GM19025 (cell line): ENCODE measurements around the gene TMEM151B.
"Not testable (repeated sequence)": the region's sequence is repeated elsewhere in the genome, so short reads cannot be mapped to it uniquely, and the experiment has no call there.

Experiments
- ATAC-seq: cut with Tn5 transposase; IDR thresholded peaks from one replicate; pipeline ENCODE4 v1.9.1; 2021; ENCODE audit warnings: mild to moderate bottlenecking, low read depth, moderate library complexity; ENCODE audit not compliant: unreplicated experiment

Gene TMEM151B

DNA sequence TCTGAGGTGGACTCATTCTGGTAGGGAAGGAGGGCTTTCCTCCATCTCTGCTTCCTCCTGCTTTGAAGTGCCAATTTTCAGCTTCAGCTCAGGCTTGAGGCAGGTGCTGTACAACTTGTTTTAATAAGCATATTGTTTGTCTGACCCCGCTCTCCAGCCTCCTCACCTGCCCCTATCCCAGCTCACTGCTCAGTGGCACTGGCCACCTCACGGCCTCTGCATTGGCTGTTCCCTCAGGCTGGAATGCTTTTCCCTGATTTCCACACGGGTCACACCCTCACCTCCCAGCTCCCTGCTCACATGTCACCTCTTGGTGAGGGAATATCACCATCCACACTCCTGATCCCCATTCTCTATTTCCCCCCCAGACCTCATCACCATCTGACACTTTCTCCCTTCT, 28.6 kb downstream of the TMEM151B start:
- no peak for ATAC-seq

DNA sequence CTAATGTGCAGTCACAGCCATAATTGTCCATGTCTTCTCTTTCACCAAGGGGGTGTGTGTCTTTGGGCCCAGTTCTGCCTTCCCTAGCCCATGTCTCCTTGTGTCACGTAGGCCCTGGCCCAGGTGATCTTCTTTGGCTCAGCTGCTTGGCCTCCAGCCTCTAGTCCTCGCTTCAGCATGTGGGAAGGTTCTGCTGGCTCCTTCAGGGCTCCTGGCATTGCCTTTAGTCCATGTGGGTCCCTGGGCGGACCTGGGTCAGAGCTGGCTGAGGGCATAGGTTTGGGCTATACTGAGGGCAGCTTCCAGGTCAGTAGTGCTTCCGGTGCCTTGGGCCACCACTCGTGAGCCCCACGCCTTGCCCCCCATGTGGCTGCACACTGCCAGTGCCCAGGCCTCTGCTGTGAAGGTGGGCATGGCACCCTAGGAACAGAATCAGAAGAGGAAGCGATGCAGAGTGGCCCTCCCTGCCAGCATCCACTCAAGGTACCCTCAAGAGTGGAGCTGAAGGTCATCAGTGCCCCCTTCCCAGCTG, 30.1 kb downstream of the TMEM151B start:
- no peak for ATAC-seq

DNA sequence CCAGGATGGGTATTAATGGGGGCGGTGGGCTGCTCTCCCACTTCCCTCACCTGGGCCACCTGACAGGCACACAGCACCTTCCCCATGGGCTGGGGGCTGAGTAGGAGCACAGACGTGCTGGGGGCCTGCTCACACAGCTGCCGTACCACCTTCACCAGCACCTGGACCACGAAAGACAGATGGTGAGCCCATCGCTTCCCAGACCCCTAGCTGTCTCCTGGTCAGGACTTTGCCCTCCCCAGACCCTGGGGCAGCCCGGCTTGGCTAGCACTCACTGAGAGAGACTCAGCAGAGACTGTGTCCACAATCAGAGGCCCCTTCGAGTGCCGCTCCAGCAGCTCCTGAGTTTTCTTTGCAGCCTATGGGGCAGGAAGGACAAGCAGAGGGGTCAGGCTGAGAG, 30.9 kb downstream of the TMEM151B start:
- no peak for ATAC-seq

DNA sequence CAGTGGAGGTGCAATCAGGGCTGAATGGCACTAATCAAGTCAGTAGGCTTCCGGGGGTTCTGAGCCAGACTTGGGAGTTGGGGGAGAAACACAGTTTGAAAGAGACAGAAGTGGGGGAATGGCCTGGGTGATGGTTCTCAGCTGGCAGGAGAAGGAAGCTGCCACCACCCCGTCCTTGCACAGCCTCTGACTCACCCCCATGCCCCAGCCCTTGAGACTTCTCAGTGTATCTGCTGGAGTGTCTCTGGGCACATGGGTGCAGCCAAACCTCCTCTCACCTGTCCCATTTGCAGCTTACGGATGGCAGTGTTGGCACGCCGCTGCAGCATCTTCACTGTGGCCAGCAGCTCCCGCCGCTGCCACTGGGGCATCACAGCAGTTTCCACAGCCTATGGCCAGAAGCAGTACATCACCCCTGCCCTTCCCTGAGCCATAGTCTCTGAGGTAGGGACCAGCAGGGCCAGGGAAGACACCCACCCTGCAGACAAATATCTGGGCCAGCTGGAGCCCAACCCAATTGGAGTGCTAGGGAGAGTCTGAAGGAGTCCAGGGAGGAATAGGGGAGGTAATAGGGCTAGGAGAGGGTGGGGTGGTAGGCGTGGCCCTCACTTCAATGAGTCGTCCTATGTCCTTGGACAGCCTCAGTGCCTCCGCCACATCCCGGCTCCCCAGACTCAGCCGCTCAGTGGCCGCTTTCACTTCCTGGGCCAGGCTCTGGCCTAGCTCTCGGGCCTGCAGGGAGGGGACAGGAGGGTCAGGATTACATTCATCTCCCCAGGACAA, 31.7 kb downstream of the TMEM151B start:
- no peak for ATAC-seq

DNA sequence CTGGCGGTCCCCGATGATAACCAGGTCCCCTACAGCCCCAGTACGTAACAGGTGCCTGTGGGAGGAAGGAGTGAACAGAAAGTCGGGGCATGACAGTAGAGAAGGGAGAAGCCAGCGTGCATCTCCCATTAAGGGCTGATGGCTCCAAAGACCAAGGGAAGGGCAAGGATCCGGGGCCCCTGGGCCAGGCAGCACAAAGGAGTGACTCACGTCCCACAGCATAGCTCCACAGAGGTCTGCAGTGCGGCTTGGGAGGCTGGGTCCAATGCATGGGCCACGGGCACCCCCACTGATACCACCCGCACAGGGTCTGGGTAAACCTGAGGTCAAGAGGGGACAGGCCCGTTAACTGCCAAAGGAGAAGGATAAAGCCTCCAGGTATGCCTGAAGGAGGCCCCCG, 32.6 kb downstream of the TMEM151B start:
- no peak for ATAC-seq

DNA sequence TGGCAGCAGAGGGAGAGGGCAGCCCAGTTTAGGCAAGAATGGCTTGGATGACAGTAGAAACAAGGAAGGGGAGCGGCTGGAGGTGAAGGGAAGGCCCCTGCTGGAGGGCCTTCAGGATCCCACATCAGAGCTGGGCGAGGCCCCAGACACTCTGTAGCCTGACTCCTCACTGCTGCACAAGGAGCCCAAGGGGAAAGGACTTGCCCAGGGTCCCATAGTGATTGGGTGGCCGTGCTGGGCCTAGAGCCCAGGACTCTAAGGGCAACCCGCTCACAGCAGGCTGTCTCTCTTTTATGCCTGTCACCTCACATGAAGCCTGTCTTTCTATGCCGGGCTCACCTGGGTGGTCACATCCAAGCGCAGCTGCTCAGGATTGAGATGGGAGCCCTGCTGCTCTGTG, 33.6 kb downstream of the TMEM151B start:
- no peak for ATAC-seq

DNA sequence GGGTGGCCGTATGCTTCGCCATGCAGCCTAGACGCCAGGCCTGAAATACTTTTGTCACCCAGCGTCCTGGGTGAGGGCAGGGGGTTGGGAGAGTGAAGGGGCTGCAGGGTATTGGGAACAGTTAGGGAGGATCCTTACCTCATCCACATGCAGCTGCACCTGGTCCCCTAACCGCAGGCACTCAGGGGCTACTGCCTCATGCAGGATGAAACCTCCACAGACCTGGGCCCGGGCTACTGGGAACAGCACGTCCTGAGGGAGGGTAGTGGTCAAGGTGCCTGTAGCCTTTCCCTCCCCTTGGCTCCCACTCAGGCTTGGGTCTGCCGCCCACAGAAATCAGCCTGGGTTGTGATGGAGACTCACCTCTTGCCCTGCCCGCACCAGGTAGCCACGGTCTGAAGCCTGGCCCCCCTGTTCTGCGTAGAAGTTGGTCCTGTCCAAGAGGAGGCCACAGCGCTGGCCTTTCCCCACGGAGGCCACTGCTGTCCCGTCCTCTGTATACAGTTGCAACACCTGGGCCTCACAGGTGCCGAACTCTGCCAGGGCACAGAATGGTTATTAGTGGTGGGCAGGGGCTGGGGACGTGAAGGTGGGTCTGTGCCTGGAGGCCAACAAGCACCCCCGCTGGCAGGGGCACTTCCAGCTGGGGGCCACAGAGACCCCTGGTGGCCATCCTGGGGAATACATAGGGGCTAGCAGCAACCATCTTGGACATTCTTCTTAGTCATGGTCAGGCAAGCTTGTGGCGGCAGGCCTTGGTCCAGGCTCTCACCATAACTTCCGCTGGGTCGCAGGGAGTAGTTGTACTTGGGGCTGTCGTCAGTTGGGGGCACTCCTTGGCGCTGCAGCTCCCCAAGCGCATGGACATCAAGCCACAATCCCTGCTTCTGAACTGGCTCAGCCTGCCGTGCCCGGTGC, 34.3 kb downstream of the TMEM151B start:
- ATAC-seq = no peak

DNA sequence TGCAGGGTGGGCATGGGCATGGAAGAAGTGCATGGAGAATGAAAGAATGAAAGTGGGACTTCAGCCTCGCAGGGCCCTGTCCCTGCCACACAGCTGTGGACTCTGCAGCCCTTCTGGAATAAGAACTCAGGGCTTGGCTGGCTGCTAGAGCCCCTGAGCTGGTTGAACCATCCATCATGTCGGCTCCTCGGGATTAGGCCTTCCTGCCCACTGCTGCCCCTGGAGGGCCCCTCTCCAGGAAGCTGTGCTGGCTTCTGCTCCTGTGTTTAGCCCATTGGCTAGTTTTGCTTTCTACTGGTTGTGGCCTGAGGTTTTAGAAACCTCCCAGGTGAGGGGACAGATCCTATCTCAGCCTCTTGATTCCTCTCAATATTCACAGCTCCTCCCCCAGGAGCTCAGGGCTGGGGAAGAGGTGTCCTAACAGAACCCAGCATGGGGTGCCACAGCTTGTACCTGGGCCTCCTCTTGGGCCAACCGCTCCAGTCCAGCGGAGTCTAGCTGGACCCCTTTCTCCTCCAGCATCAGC, 35.0 kb downstream of the TMEM151B start:
- no peak for ATAC-seq

DNA sequence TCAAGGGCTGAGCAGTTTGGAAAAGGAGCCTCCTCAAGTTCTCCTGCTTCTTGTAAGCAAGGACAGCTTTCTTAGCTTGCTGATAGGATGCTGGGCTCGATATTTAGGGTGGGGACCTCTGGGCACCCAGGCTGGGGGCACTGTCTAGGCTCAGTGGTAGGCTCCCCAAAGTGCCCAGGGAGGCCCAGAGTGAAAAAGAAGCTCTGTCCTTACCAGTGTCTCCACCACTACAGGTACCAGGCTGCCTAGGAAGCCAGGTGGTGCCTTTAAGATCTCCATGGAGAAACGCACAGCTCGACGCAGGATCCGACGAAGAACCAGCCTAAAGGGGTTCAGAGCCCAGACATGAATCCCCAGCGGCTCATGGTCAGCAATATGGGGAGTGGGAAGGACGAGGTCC, 36.5 kb downstream of the TMEM151B start:
- no peak for ATAC-seq

DNA sequence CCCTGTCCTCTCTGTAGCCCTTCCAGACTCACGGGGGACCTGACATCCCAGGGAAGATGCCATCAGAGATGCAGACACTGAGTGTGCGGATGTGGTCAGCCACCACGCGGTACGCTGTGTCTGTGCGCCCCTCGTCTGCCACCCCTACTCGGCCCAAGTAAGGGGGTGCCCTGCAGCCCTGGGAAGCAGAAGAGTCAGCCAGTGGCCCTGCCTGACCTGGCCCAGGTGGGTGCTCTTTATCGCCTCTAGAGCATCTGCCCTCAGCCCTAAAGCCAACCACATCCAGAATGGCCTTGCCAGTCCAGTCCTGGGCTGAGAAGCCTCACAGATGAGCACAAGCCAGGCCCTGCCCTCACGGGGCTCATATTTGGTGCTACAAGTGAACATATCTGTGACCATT, 37.0 kb downstream of the TMEM151B start:
- no peak for ATAC-seq

DNA sequence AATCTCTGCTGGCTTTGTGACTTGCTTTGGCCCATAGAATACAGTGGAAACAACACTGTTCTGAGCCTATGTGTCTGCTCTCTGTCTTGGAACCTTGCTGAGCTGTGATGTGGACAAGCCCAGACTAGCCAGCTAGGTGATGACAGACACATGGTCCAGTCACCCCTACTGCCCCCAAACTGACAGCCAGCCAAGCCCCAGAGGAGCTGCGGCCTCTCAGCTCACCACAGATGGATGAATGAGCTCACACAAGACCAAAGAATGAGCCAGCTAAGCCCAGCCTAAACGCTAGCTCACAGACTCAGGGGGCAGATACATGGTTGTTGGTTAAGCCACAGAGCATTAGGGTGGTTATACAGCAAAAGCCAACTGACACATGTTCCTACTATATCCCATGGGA, 38.8 kb downstream of the TMEM151B start:
- no peak for ATAC-seq

DNA sequence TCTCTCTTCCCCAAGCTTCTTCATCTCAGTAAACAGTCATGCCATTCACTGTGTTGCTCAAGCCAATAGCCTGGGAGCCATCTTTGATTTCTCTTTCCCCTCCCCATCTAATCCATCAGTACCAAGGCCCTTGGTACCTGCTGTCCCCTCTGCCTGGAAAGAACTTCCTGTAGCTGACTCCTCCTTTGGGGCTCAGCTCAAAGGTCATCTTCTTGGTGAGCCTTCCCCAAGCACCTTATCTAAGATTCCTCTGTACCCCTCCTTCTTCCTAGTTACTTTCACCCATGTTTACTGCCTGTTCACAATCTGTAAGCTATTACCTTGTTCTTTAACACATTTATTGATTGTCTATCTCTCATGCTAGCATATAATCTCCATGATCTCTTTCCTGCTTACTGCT, 39.4 kb downstream of the TMEM151B start:
- ATAC-seq = no peak

DNA sequence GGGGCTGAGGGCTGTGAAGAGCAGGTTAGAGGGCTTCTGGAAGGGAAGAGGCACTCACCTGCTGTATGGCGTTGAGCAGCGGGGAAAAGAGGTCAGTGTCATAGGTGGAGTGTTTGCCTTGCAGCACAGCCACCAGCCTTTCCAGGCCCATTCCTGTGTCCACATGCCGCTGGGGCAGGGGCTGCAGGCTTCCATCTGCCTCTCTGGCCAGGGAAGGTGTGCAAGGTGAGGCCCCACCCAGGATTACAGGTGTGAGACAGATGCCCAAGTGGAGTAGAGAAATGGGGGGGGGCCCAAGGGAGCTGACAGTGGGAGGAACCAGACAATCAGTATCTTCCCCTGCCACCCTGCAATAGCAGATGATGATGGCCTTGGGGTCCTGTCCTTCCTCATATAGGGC, 40.0 kb downstream of the TMEM151B start:
- no peak for ATAC-seq

DNA sequence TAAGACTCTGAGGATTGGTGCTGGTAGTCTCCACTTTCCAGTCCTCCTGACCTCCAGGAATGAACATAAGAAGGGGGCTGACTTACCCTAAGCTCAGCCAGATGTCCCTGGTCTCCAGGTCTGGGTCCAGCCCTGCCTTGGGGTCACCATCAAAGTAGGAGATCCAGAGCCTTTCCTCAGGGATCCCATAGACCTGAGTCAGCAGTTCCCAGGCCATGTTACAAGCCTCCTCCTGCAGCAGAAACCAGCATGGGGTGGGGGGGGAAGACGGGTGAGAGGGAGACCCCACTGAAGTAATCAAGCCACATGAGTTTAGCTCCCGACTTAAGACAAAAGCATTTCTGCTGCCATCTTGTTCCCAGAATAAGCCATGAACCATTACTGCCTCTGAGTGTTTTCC, 41.1 kb downstream of the TMEM151B start:
- no peak for ATAC-seq

DNA sequence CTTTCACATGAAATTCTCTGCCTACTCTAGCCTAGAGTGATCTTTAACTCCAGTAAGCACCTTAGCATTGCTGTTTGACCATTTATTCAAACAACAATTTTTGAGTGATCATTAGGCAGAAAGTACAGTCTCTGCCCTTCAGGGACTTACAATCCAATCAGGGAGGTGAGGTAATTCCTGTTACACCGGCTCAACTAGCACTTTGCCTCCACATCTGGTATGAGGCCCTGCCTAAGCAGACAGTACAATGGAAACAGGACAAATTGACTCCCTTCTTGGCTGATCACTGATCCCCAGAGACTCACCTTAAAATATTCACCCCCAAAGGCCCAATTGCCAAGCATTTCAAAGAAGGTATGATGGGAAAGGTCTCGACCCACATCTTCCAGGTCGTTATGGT, 41.5 kb downstream of the TMEM151B start:
- ATAC-seq = no peak

DNA sequence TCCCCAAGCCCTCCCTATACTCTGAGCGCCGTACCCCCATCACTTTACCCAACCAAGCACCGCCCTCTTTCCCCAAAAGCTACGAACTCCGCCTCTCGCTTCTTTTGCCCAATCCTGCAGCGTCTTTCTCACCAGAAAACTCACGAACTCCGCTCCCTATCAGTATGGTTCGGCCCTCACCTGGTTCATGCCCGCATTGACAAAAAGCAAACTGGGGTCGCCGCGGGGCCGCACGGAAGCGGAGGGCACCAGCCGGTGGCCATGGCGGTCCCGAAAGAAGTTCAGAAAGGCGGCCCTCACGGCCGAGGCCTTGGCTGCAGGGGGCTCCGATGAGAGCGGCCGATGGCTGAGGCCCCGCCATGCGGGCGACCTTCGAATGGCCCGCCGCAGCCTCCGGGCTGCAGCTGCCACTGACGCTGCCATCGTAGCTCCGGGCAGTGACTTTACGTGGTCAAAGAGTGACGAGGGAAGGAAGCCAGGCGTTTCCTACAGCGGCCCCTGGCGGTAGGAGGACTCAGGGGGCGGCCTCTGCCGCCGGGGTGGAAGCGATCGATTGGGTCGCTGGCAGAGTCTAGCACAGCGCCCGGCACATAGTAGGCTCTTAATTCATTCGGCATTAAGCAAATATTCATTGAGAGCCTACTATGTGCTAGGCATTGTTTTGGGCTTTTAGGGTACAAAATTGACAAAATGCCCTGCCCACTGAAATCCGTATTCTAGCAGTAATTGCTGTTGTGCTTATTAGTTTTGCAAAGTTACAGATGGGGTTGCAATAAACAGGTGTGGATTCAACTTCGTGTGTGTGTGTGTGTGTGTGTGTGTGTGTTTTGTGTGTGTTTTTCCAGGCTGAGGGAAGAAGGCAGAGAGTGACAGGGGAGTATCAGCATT, 42.9 kb downstream of the TMEM151B start, which contains the start of gene AARS2:
AARS2 (minus strand) TSS at position 447 of the 888 bp plus-strand sequence; CDS start at position 423, 24 bp downstream.
- peak; percentile 91 for ATAC-seq

DNA sequence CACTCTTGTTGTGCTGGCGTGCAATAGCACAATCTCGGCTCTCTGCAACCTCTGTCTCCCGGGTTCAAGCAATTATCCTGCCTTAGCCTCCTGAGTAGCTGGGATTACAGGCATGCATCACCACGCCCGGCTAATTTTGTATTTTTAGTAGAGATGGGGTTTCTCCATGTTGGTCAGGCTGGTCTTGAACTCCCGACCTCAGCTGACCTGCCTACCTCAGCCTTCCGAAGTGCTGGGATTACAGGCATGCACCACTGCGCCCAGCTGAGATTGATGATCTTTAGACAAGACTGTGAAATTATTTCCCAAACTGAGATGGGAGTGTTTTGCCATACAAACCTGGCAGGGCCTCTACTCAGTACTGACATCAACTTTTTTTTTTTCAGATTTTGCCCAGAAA, 44.4 kb downstream of the TMEM151B start:
- ATAC-seq = not testable (repeated sequence)

DNA sequence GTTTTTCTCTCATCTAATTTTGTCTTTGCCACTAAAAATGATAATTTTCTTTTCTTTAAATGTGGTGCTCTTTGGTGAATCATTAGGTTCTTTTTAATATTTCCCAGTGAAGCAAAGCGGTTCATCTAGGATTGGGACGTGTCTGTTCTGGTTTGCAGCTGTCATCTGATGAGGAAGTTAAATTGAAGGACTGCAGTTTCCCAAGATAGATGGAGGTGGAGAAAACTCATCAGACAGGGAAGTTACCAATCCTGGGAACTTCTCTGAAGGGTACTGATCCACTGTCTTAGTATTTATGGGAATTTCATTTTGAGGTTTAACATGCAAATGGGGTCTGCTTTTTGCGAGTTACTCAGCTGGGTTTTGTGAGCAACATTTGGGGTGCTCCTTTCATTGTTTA, 45.3 kb downstream of the TMEM151B start:
- no peak for ATAC-seq

DNA sequence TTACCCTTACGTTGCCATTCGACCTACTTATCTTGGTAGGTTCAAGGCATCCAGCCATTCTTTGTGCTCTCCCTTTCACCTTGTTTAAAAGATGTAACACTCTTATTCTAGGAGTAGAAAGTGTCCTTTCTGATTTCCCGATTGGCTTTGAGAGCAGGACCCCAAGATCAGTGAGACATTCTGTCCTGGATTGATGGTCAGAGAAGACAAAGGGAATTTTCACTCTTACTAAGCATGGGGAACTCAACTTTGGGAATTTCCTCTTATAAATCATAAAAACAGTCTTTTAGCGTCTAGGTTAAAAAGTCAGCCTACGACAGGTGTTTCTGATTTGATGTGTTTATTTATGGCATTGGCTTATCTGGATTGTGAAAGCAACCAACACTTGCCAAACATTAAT, 45.7 kb downstream of the TMEM151B start:
- ATAC-seq = no peak

DNA sequence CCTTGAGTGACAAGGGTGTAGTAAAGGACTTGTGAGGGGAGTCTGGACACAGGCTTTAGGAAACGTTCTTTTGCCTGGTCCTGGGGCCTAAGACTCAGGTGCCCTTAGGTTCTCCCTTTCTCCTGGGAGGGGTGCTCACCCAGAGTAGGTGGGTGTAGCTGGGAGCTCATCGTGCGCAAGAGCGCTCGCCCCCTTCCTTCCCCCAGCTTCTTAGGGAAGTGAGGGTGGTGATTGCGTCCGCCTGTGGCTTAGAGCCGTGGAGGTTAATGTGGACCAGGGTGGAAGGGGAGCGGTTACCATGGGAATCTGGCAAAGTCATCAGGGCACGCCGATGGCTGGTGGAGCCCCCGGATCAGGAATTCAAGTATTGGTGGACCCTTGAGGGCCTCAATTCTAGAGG, 46.2 kb downstream of the TMEM151B start:
- ATAC-seq = no peak
